Gastrocnemius medialis (tissue), 4 donors: ENCODE data around the gene PDZK1IP1. TPM values are rescaled to one million over a fixed set of nuclear protein-coding genes. Genes with fewer than 3 reads are reported as not detected.

Source experiments
- ATAC-seq, 2 donors: fragments of 150-250 bp; one replicate each; pipeline ENCODE4 v1.9.1; 2016
- DNase-seq, 2 donors: peaks; one replicate each; pipeline ENCODE4 v3.0.0-alpha.2; 2019
- H3K27ac ChIP-seq, 4 donors: fragments of 200-600 bp; sonication (generic); 1 replicate in 1 of 4; 2 replicates in 3 of 4; pipeline ENCODE4 v1.5.1; 2016 to 2018; ENCODE audit warnings: mild to moderate bottlenecking in 2 of 4, moderate library complexity in 1 of 4
- H3K27me3 ChIP-seq, 3 donors: fragments of 200-600 bp; sonication (generic) in 2 of 3; 1 replicate in 1 of 3; 2 replicates in 2 of 3; pipeline versions ENCODE4 v1.5.1 to v1.6.0; 2016 to 2019; ENCODE audit warnings: mild to moderate bottlenecking in 1 of 3, moderate library complexity in 1 of 3
- H3K36me3 ChIP-seq, 2 donors: fragments of 200-600 bp; sonication (generic) in 1 of 2; one replicate each; pipeline ENCODE4 v1.5.1; 2017 to 2018
- H3K4me1 ChIP-seq, 2 donors: fragments of 200-600 bp; sonication (generic) in 1 of 2; one replicate each; pipeline ENCODE4 v1.5.1; 2016 to 2017; ENCODE audit warnings: mild to moderate bottlenecking in 2 of 2
- H3K4me3 ChIP-seq, 4 donors: fragments of 200-600 bp; sonication (generic) in 3 of 4; 1 replicate in 1 of 4; 2 replicates in 3 of 4; pipeline ENCODE4 v1.5.1; 2016 to 2019; ENCODE audit warnings: mild to moderate bottlenecking in 2 of 4
- H3K9me3 ChIP-seq, 3 donors: fragments of 200-600 bp; sonication (generic) in 2 of 3; 1 replicate in 1 of 3; 2 replicates in 2 of 3; pipeline ENCODE4 v1.5.1; 2016 to 2019
- CTCF ChIP-seq, 5 experiments: fragments of 450-650 bp in 3 of 5; fragments of 200-600 bp in 2 of 5; sonication (generic) in 2 of 5; IDR thresholded peaks in 4 of 5; conservative IDR thresholded peaks in 1 of 5; 1 replicate in 4 of 5; 2 replicates in 1 of 5; pipeline ENCODE4 v1.5.1; 2016 to 2019; ENCODE audit warnings: antibody characterized with exemption in 5 of 5, mild to moderate bottlenecking in 3 of 5, moderate library complexity in 3 of 5
- POLR2A ChIP-seq, 2 donors: fragments of 450-650 bp; IDR thresholded peaks; one replicate each; pipeline ENCODE4 v1.6.1; 2017; ENCODE audit warnings: antibody characterized with exemption in 2 of 2, mild to moderate bottlenecking in 2 of 2, moderate library complexity in 2 of 2
- in situ Hi-C, 4 donors: fragments of 200-750 bp; cut with MboI; loops; one replicate each; pipeline versions ENCODE4 v1.15.0 to v1.8.0; 2017; ENCODE audit warnings: low sequenced_read_pairs in 4 of 4
- intact Hi-C: fragments of 100-400 bp; cut with DNase I; formaldehyde crosslinking; loops from one replicate; pipeline ENCODE4 v1.15.1; 2023; ENCODE audit warnings: low total_unique reads
- total RNA-seq, 4 donors: library from RNA; depleted of rRNA; stranded (reverse); fragments of >200 nt; gene quantifications; one replicate each; pipeline versions ENCODE4 v1.1.0 to v1.2.3, GENCODE V29; 2016

Gene PDZK1IP1
- total RNA-seq, 4 donors from 2014 or later, result 1.8 to 10.9 (median 3.9) TPM; not detected in 1

GRCh38 chr1:47181955-47182675 lies 7.7 kb downstream of the PDZK1IP1 start:
- intact Hi-C loops (no loop called here), in situ Hi-C loops (loop anchor here (25.0 kb wide), 4 partner anchors 155 to 530 kb away; partner anchors contain the start of genes CMPK1 (in 2 of the 4), FOXD2 (in 1 of the 4) and FOXE3 (in 1 of the 4))
- no peak for DNase-seq
- TF ChIP-seq CTCF (IDR thresholded peaks at IDR 0.05 in 4 of 5, conservative IDR thresholded peaks at IDR 0.05 in 1 of 5), result no peak
- TF ChIP-seq POLR2A (IDR thresholded peaks at IDR 0.05), result no peak
- no peaks in the 10 kb centered on the region for H3K9me3 ChIP-seq
- H3K27ac ChIP-seq, result no peak overlapping the region
- H3K36me3 ChIP-seq, result no peaks in the 10 kb centered on the region
- H3K4me3 ChIP-seq, result no peak overlapping the region
- H3K4me1 ChIP-seq, result peaks cover 9 to 13% of the 10 kb centered on the region in 2 donors
- ATAC-seq, result no peak
- peaks cover 0 to 9% (median 5%) of the 10 kb centered on the region in 3 donors for H3K27me3 ChIP-seq

- in situ Hi-C loops, result loop anchor here (25.0 kb wide), 4 partner anchors 156 to 531 kb away; partner anchors contain the start of genes CMPK1 (in 2 of the 4), FOXD2 (in 1 of the 4) and FOXE3 (in 1 of the 4)
- intact Hi-C loops, result no loop called here
- ATAC-seq, result no peak
- H3K4me1 ChIP-seq, result peaks cover 9 to 13% of the 10 kb centered on the region in 2 donors
- H3K4me3 ChIP-seq, result no peak overlapping the region
- TF ChIP-seq CTCF (IDR thresholded peaks at IDR 0.05 in 4 of 5, conservative IDR thresholded peaks at IDR 0.05 in 1 of 5) (no peak), POLR2A (IDR thresholded peaks at IDR 0.05) (no peak)
- H3K27me3 ChIP-seq, result peaks cover 0 to 9% (median 5%) of the 10 kb centered on the region in 3 donors
- no peak for DNase-seq
- H3K36me3 ChIP-seq, result no peaks in the 10 kb centered on the region
- no peak overlapping the region for H3K27ac ChIP-seq
- no peaks in the 10 kb centered on the region for H3K9me3 ChIP-seq
Observed at GRCh38 chr1:47181095-47181954, 8.5 kb downstream of the PDZK1IP1 start.

GRCh38 chr1:47180603-47181094 lies 9.2 kb downstream of the PDZK1IP1 start:
- H3K4me3 ChIP-seq, result no peak overlapping the region
- DNase-seq (no peak), ATAC-seq (no peak)
- in situ Hi-C loops (loop anchor here (25.0 kb wide), 4 partner anchors 157 to 532 kb away; partner anchors contain the start of genes CMPK1 (in 2 of the 4), FOXD2 (in 1 of the 4) and FOXE3 (in 1 of the 4)), intact Hi-C loops (no loop called here)
- TF ChIP-seq POLR2A (IDR thresholded peaks at IDR 0.05) (no peak), CTCF (IDR thresholded peaks at IDR 0.05 in 4 of 5, conservative IDR thresholded peaks at IDR 0.05 in 1 of 5) (no peak)
- no peaks in the 10 kb centered on the region for H3K9me3 ChIP-seq
- no peaks in the 10 kb centered on the region for H3K36me3 ChIP-seq
- H3K27me3 ChIP-seq, result peaks cover 0 to 9% (median 5%) of the 10 kb centered on the region in 3 donors
- H3K27ac ChIP-seq, result no peak overlapping the region
- H3K4me1 ChIP-seq, result peaks cover 9 to 13% of the 10 kb centered on the region in 2 donors

GRCh38 chr1:47179988-47180563 lies 9.8 kb downstream of the PDZK1IP1 start:
- TF ChIP-seq CTCF (IDR thresholded peaks at IDR 0.05 in 4 of 5, conservative IDR thresholded peaks at IDR 0.05 in 1 of 5) (no peak), POLR2A (IDR thresholded peaks at IDR 0.05) (no peak)
- peaks cover 9 to 13% of the 10 kb centered on the region in 2 donors for H3K4me1 ChIP-seq
- peaks cover 0 to 9% (median 5%) of the 10 kb centered on the region in 3 donors for H3K27me3 ChIP-seq
- DNase-seq, result no peak
- no peaks in the 10 kb centered on the region for H3K9me3 ChIP-seq
- H3K4me3 ChIP-seq, result no peak overlapping the region
- no peak for ATAC-seq
- no peak overlapping the region for H3K27ac ChIP-seq
- H3K36me3 ChIP-seq, result no peaks in the 10 kb centered on the region
- in situ Hi-C loops (loop anchor here (10.0 to 25.0 kb wide), 5 partner anchors 157 to 532 kb away; partner anchors contain the start of genes CMPK1 (in 2 of the 4), FOXD2 (in 1 of the 4) and FOXE3 (in 1 of the 4)), intact Hi-C loops (loop anchor here (1.0 to 5.0 kb wide), 4 partner anchors 83 to 532 kb away; partner anchors contain the start of gene CMPK1)
